Mononuclear cell (primary cell): ENCODE measurements around the gene NCS1. TPM values are rescaled to one million over a fixed set of nuclear protein-coding genes. Genes with fewer than 3 reads are reported as not detected.

Source experiments
- H3K27me3 ChIP-seq: 2 replicates; pipeline ENCODE4 v1.6.0; 2011; ENCODE audit warnings: low read length, control low read depth; ENCODE audit not compliant: insufficient read depth
- H3K4me1 ChIP-seq: 2 replicates; pipeline ENCODE4 v1.5.1; 2011; ENCODE audit warnings: mild to moderate bottlenecking, low read length, control low read depth; ENCODE audit not compliant: insufficient read depth
- H3K4me3 ChIP-seq: 2 replicates; pipeline ENCODE4 v1.5.1; 2011; ENCODE audit warnings: mild to moderate bottlenecking, low read length, moderate library complexity
- H3K9me3 ChIP-seq: 2 replicates; pipeline ENCODE4 v1.5.1; 2011; ENCODE audit warnings: low read depth, mild to moderate bottlenecking, control low read depth, low read length
- total RNA-seq: library from RNA; depleted of rRNA; stranded (reverse); fragments of >200 nt; gene quantifications from one replicate; pipeline ENCODE4 v1.2.3, GENCODE V29; 2012

Gene NCS1
- total RNA-seq, 1 donor = 0.42 TPM

DNA sequence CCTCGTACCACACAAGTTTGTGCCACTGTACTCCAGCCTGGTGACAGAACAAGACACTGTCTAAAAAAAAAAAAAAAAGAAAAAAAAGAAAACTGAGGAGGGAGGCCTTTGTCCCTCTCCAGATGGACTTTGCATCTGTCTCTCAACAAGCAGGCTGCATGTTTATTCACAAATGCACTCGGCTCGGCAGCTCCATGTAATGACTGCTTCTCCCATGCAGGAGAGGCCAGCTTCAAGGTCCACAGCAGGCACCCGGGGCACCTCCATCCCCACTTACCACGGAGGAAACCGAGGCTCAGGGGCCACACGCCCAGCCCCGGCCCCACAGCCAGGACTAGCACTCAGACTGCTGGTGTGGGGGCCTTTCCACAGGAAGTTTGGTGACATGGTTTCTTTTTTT lies 13.1 kb upstream of the NCS1 start:
- Histone ChIP-seq H3K4me3 (no peak overlapping the region), H3K4me1 (no peaks in the 10 kb centered on the region), H3K9me3 (no peaks in the 10 kb centered on the region), H3K27me3 (no peaks in the 10 kb centered on the region)

DNA sequence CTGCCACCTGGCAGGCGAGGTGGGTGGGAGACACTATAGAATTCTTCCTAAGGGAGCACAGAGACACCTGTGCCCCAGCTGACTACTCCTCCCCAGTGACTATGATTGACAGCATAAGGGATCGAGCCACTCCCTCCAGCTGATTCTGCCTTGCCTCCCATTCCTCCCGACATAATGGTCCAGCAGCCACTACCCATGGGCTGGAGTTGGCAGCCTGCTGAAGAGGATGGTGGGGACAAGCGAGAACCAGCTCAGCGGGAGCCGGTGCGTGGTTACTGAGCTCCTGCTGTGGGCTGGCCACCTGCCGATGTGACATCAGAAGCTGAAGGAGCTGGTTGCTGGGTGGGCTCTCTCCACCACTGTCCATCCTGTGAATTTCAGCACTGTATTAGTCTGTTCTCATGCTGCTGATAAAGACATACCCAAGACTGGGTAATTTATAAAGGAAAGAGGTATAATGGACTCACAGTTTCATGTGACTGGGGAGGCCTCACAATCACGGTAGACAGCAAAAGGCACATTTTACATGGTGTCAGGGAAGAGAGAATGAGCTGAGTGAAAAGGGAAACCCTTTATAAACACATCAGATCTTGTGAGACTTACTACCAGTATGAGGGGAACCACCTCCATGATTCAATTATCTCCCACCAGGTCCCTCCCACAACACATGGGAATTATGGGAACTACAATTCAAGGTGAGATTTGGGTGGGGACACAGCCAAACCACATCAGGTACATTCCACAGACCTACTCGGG lies 12.1 kb upstream of the NCS1 start:
- Histone ChIP-seq H3K4me1 (no peaks in the 10 kb centered on the region), H3K27me3 (no peaks in the 10 kb centered on the region), H3K9me3 (no peaks in the 10 kb centered on the region), H3K4me3 (no peak overlapping the region)

DNA sequence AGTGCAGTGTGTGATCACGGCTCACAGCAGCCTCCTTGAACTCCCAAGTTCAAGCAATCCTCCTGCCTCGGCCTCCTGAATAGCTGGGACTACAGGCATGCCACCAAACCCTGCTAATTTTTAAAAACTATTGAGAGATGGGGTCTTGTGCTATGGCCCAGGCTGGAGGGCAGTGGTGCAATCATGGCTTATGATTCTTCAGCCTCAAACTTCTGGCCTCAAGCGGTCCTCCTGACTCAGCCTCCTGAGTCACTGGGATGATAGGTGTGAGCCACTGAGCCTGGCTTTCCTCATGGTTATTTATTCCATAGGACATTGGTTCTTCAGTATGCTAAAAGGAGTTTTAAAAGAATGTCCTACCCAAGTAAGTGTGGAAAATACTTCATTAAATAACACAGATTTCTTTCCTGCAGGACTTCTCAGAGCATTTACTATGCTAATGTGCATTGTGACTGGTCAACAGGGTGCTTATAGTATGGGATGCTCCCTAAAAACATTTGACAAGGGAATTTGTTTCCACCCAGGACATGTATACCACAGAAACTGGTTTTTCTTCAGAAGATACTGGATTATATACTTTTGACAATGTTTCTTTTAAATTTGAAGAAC lies 11.2 kb upstream of the NCS1 start:
- no peaks in the 10 kb centered on the region for H3K4me1 ChIP-seq
- H3K27me3 ChIP-seq = no peaks in the 10 kb centered on the region
- no peak overlapping the region for H3K4me3 ChIP-seq
- H3K9me3 ChIP-seq = no peaks in the 10 kb centered on the region

DNA sequence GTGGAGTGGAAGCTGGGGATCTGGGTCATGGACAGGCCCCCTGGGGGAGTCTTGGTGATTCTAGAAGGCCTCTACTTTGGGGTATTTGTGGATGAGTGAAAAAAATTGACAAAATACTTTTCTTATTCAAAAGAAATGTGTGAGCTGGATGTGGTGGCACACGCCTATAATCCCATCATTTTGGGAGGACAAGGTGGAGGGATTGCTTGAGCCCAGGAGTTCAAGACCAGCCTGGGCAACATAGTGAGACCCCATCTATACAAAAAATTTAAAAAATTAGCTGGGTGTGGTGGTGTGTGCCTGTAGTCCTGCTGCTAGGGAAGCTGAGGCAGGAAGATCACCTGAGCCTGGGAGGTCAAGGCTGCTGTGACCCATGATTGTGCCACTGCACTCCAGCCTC lies 6.6 kb upstream of the NCS1 start:
- Histone ChIP-seq H3K27me3 (no peaks in the 10 kb centered on the region), H3K4me3 (no peak overlapping the region), H3K9me3 (no peaks in the 10 kb centered on the region), H3K4me1 (no peaks in the 10 kb centered on the region)

DNA sequence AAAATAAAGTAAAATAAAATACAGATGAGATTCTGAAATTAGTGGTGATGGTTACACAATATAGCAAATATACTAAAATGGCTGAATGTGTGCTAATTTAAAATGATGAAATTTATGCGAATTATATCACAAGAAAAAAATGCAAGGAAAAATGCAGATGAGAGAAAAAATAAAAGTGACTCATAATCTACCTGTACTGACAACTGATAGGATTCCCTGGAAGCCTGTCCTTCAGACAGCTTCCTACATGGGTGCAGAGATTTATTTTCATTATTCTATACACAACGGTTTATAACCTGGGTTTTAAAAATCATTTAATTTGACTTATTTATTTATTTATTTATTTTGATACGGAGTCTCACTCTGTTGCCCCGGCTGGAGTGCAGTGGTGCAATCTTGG lies 5.8 kb upstream of the NCS1 start:
- Histone ChIP-seq H3K4me3 (no peak overlapping the region), H3K4me1 (no peaks in the 10 kb centered on the region), H3K27me3 (peaks cover 4% of the 10 kb centered on the region), H3K9me3 (no peaks in the 10 kb centered on the region)

DNA sequence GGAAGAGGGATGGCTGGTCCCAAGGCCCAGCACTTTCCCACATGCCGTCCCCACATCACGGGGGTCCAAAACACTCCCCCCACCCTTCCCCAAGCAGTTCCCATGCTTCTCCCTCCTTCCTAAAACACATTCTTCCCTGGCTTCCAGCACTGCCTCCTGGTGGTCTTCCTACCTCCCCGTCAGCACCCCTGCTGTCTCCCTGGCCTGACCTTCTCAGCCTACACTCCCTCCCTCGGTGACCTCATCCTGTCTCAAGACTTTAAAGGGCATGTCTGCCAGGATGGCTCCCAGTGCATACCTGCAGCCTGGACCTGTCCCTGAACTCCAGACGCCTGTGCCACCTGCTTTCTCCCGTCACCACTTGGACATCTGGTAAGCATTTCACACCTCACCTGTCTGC lies 4.3 kb upstream of the NCS1 start:
- Histone ChIP-seq H3K4me3 (no peak overlapping the region), H3K4me1 (peaks cover 1% of the 10 kb centered on the region), H3K27me3 (peaks cover 6% of the 10 kb centered on the region), H3K9me3 (no peaks in the 10 kb centered on the region)

DNA sequence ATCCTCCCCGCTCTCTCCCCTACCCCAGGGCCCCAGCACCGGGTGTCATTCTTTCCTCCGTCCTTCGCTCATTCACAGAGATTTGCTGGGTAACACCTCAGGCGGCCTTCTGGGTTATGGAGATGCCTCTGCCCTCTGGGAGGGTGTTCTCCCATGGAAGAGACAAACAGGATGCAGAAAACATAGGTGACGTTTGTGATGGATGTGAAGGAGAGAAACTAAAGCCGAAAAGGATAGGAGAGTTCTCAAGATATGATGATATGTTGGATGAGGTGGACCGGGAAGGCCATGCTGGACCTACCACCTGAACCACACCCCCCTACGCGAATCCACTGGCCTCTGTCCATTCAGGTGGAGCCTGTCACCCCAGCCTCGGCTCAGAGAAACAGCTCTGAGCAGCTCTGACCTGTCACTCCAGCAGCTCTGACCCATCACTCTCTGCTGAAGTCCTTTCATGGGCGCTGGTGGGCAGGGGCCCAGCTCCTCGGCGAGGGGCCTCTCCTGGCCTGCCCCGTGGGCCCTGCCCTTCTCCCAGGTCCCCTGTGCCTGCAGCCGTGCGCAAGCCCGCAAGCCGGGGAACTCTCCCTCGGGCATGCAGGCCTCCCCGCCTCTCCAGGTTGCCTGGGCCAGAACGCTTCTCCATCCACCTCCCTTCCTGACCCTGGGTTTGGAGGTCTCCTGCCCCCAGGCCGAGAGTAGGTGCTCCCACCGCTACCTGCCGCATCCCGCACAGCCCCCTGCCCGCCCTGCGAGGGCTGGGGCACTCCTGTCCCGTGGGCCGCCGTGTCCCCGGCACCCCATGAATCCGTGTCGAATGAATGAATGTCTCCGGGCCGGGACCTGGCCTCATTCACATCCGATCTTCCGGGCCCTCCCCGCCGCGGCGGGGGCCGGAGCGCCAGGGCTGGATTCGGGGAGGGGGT lies 717 bp upstream of the NCS1 start:
- Histone ChIP-seq H3K27me3 (peaks cover 18% of the 10 kb centered on the region), H3K4me1 (peaks cover 6% of the 10 kb centered on the region), H3K4me3 (no peak overlapping the region), H3K9me3 (no peaks in the 10 kb centered on the region)

DNA sequence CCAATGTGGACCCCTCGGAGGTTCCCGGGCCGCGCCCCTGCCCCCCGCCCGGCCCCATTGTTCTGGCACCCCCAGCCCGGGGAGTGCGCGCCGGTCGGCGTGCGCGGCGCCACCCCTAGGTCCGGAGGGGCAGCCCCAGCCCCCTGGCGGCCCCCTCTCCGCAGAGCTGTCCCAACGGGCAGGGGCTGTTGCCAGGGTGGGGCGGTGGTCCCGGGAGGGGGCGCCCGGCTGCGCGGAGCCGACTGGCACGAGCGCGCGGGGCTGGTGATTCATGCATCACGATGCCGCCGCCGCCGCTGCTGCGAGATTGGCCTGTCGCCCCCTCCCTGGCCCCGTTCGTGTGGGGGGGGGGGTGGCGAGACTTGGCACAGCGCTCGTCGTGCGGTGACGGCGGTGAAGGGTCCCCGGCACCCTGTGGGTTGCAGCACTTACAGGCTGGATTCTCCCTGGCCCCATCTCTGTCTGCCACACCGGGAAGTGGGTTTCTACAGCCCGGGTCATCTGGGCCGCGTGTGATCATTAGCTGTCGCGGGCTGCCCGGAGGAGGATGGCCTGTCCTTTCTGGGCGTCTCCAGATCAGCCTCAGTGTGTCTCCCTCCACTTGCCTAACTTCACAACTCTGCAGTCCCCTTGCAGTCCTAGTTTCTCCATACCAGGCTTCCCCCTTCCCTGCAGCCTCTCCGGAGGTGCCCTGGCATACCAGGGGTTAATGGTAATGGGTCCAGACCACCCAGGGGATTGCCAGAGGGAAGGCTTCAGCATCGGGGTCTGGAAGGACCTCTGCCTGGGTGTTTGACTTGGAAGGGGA lies 858 bp downstream of the NCS1 start:
- peaks cover 6% of the 10 kb centered on the region for H3K4me1 ChIP-seq
- H3K9me3 ChIP-seq = no peaks in the 10 kb centered on the region
- H3K4me3 ChIP-seq = no peak overlapping the region
- H3K27me3 ChIP-seq = peaks cover 18% of the 10 kb centered on the region

DNA sequence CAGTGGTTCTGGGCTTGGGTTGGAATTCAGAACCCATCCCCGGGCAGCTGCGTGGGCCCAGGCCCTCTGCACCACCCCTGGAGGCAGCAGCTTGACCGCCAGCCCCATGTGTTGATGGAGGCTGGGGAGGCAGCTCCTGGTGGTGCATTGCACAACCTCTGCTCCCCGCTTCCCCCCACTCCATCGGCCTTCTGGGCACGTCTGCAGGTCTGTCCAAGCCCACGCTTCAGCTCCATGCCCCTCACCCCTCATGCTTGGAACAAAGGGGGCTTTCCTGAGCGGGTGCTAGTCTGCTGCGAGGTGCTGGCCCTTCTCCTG lies 1.4 kb downstream of the NCS1 start:
- H3K9me3 ChIP-seq = no peaks in the 10 kb centered on the region
- no peak overlapping the region for H3K4me3 ChIP-seq
- peaks cover 18% of the 10 kb centered on the region for H3K27me3 ChIP-seq
- peaks cover 6% of the 10 kb centered on the region for H3K4me1 ChIP-seq

DNA sequence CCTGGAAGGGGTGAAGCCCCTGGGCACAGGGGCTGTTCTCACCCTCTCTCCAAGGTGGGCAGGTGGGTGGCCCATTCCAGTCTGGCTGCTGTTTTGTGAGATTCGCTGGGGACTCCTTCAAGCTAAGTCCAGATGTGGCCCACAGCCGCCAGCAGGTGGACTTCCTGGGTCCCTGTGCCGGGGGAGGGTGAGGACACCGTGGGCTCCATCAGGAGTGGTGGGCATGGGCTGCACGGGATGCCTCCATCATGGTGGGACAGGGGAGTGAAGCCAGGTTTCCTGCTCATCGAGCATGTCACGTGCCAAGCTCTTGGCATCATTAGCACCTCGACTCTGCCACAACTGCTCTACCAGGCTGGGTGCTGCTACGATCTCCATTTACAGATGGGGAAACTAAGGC lies 1.8 kb downstream of the NCS1 start:
- Histone ChIP-seq H3K27me3 (peaks cover 18% of the 10 kb centered on the region), H3K4me1 (peaks cover 6% of the 10 kb centered on the region), H3K9me3 (no peaks in the 10 kb centered on the region), H3K4me3 (no peak overlapping the region)

DNA sequence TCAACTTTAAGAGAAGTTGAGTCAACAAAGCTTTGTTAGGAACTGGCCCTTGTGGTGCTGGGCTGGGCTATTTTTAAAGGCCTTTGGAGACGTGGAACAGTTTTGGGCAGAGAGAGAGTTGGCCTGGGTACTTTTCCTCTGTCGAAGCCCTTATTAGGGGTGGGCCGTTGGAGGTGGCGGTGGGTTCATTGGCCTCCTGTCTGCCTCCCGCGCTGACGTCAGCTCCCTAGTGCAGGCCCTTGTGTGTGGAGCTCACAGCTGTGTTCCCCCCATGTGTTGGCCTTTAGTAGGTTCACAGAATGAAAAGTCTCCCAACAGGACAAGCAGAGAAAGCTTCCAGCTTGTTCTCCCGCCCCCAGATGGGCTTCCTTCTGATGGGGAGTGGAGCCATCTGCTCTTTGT lies 2.7 kb downstream of the NCS1 start:
- no peak overlapping the region for H3K4me3 ChIP-seq
- peaks cover 6% of the 10 kb centered on the region for H3K4me1 ChIP-seq
- peaks cover 18% of the 10 kb centered on the region for H3K27me3 ChIP-seq
- no peaks in the 10 kb centered on the region for H3K9me3 ChIP-seq

DNA sequence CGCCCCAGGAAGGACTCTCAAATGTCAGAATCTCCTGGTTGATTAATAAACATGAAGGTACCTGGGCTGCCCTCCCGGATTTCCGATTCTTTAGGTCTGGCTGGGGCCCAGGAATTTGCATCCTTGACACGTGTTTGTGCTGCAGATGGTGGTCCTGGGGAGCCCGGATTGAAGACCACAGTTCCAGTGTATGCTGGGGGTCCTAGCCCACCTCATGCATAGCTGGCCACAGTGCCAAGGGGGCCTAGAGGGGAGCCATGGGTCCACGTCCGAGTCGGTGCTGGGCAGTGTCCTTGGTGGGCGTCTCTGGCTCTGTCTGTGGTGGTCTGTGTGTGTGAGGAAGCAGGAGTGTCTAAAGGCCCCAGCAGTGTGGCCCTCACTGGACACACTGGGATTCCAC lies 3.2 kb downstream of the NCS1 start:
- Histone ChIP-seq H3K4me3 (no peak overlapping the region), H3K4me1 (peaks cover 6% of the 10 kb centered on the region), H3K27me3 (peaks cover 18% of the 10 kb centered on the region), H3K9me3 (no peaks in the 10 kb centered on the region)

DNA sequence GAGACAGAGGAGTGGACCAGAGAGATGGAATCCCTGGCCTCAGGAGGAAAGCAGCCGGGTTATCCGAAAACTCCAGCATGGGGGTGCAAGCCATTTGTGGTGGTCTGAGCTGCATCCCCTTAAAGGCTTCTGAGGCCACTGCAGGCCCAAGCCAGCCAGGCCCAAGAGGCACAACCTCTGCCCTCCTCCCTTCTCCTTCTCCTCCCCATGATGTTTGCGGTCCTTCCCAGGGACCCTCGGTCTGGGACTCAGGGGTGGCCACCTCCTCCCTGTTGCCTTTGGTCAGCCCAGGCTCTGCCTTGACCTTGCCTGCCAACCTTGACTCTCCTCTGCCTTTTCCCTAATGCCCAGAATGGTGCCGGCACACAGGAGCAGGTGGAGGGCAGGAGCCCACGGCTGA lies 4.6 kb downstream of the NCS1 start:
- no peak overlapping the region for H3K4me3 ChIP-seq
- H3K4me1 ChIP-seq = peaks cover 6% of the 10 kb centered on the region
- H3K9me3 ChIP-seq = no peaks in the 10 kb centered on the region
- H3K27me3 ChIP-seq = peaks cover 11% of the 10 kb centered on the region

DNA sequence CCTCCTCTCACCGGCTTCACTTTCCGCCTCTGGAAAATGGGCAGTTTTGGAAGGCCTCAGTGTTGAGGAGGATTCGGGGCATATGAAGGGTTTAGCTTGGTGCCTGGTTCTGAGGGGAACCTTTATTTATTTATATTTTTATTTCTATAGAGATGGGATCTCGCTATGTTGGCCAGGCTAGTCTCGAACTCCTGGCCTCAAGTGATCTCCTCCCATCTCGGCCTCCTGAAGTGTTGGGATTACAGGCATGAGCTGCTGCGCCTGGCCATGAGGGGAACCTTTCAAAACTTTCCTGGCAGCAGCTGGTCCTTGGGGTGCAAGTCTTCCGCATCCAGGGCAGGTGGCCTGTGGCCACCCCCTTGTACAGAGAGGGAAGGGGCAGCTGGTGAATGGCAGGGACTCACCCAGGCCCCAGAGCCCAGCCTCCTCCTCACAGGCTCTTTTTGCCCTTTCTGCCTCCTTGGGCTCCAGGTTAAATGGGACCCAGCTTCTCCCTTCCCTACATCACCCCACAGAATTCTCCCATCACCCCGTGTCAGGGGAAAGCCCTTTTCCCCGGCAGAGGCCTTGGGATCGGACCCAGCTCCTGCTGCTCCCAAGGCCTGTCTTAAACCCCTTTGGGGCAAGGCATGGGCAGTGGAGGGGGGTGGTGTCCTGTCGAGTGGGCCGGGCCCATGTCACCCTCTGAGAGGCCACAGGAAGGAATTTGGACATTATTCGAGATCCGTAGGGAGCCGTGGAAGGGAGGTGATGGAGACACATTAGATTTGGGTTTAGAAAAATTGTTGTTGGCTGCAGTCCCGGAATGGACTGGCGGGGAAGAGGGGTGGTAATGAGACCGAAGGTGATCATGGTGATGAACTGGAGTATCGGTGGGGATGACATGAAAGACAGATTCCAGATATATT lies 5.9 kb downstream of the NCS1 start:
- Histone ChIP-seq H3K4me3 (no peak overlapping the region), H3K4me1 (peaks cover 3% of the 10 kb centered on the region), H3K27me3 (peaks cover 10% of the 10 kb centered on the region), H3K9me3 (no peaks in the 10 kb centered on the region)
